Measurements from ENCODE around the gene ELL2. TPM values are rescaled to one million over a fixed set of nuclear protein-coding genes. Genes with fewer than 3 reads are reported as not detected.

The ELL2 gene
- total and polyA plus RNA-seq, 2 of the 13 experiments (the other 11 are each of a cell fraction or from before 2014, with no cell fraction given) = 78.9 to 97.1 TPM

- TF ChIP-seq UBTF (CRISPR knock-in tag; IDR thresholded peaks at IDR 0.05) (no peak), THRA (CRISPR knock-in tag; IDR thresholded peaks at IDR 0.05; ENCODE audit: borderline replicate concordance) (no peak; the same call in 1 of the 2 replicates), KAT7 (CRISPR knock-in tag; IDR thresholded peaks at IDR 0.05; ENCODE audit: borderline replicate concordance) (0 out of 2 replicates have a peak, but pooled peaks have one; percentile 35), ARID5B (CRISPR knock-in tag; IDR thresholded peaks at IDR 0.05) (peak; percentile 91), KAT2B (IDR thresholded peaks at IDR 0.05; ENCODE audit: borderline replicate concordance, low read depth, low read length) (no peak), NFYC (CRISPR knock-in tag; IDR thresholded peaks at IDR 0.05) (no peak), ZBTB2 (CRISPR knock-in tag; IDR thresholded peaks at IDR 0.05; ENCODE audit: low read depth) (no peak), ZNF276 (CRISPR knock-in tag; IDR thresholded peaks at IDR 0.05; ENCODE audit: low read depth) (no peak), ZFYVE20 (CRISPR knock-in tag; IDR thresholded peaks at IDR 0.05; ENCODE audit: borderline replicate concordance, low read depth) (no peak), ZNF713 (CRISPR knock-in tag; IDR thresholded peaks at IDR 0.05) (no peak), ZNF891 (CRISPR knock-in tag; IDR thresholded peaks at IDR 0.05) (no peak), BCL6 (CRISPR knock-in tag; IDR thresholded peaks at IDR 0.05) (peak; percentile 54; the same call in 1 of the 2 replicates), CENPBD1 (CRISPR knock-in tag; IDR thresholded peaks at IDR 0.05; ENCODE audit: borderline replicate concordance, low read depth) (no peak), ZSCAN12 (CRISPR knock-in tag; IDR thresholded peaks at IDR 0.05) (no peak), MYPOP (CRISPR knock-in tag; IDR thresholded peaks at IDR 0.05) (peak; percentile 73; the same call in 1 of the 2 replicates), EED (CRISPR knock-in tag; IDR thresholded peaks at IDR 0.05) (no peak)
These were observed 100.3 kb downstream of the ELL2 start (continued) for GRCh38 chr5:95861221-95861863.

Data from HepG2 (cell line).